OCI-LY7 (cell line): ENCODE results near the gene LRRFIP1. TPM values are rescaled to one million over a fixed set of nuclear protein-coding genes. Genes with fewer than 3 reads are reported as not detected.

Source experiments
- BruUV-seq: library from RNA; stranded (reverse); fragments of 400-500 nt; replicated peaks from 2 replicates; lab custom pipeline; 2021; lab: Mats Ljungman, UMichigan
- CTCF ChIA-PET: fragments of 300-600 bp; sonication (Branson Sonifier 250); formaldehyde crosslinking; loops from one replicate; lab custom pipeline; 2022; ENCODE audit warnings: antibody characterized with exemption; ENCODE audit not compliant: unreplicated experiment; lab: Charles Lee
- POLR2A ChIA-PET: fragments of 300-600 bp; sonication (Branson Sonifier 250); formaldehyde crosslinking; loops from one replicate; lab custom pipeline; 2022; ENCODE audit warnings: antibody characterized with exemption; lab: Charles Lee
- DNase-seq: peaks from one replicate; pipeline ENCODE4 v3.0.0-alpha.2; 2015; ENCODE audit warnings: low spot score
- H2AFZ ChIP-seq: fragments of 200-600 bp; sonication (generic), shearing (Covaris generic); 2 replicates; pipeline ENCODE4 v1.6.1; 2014; ENCODE audit warnings: mild to moderate bottlenecking, antibody characterized with exemption, low read length, moderate library complexity
- H3K27ac ChIP-seq: fragments of 200-600 bp; sonication (generic); 2 replicates; pipeline ENCODE4 v1.5.1; 2014; ENCODE audit warnings: mixed run types, low read depth, mild to moderate bottlenecking, moderate library complexity, low read length, inconsistent platforms; ENCODE audit not compliant: poor library complexity, severe bottlenecking
- H3K36me3 ChIP-seq: fragments of 200-600 bp; sonication (generic); 2 replicates; pipeline ENCODE4 v1.6.1; 2014; ENCODE audit warnings: mild to moderate bottlenecking, antibody characterized with exemption, low read length, moderate library complexity, mixed read lengths; ENCODE audit not compliant: insufficient read depth
- H3K4me1 ChIP-seq: fragments of 200-600 bp; sonication (generic); 2 replicates; pipeline ENCODE4 v1.5.1; 2014; ENCODE audit warnings: mild to moderate bottlenecking, low read length; ENCODE audit not compliant: insufficient read depth, poor library complexity, severe bottlenecking
- H3K4me2 ChIP-seq: fragments of 200-600 bp; sonication (generic); 2 replicates; pipeline ENCODE4 v1.6.1; 2014; ENCODE audit warnings: mild to moderate bottlenecking, low read length
- H3K4me3 ChIP-seq: fragments of 200-600 bp; sonication (generic); 2 replicates; pipeline ENCODE4 v1.5.1; 2014; ENCODE audit warnings: mild to moderate bottlenecking, low read depth, low read length; ENCODE audit not compliant: poor library complexity, severe bottlenecking
- H3K79me2 ChIP-seq: fragments of 200-600 bp; sonication (generic); 2 replicates; pipeline ENCODE4 v1.6.1; 2016; ENCODE audit warnings: low read depth, mild to moderate bottlenecking, low read length, moderate library complexity, mixed read lengths; ENCODE audit not compliant: insufficient read depth
- H3K9me2 ChIP-seq: fragments of 200-600 bp; sonication (generic); 2 replicates; pipeline ENCODE4 v1.6.1; 2016; ENCODE audit warnings: mild to moderate bottlenecking, low read length, mixed read lengths; ENCODE audit not compliant: insufficient read depth
- H3K9me3 ChIP-seq: fragments of 200-600 bp; sonication (generic); 2 replicates; pipeline ENCODE4 v1.6.1; 2014; ENCODE audit warnings: mild to moderate bottlenecking, mixed run types, low read length, mixed read lengths
- H4K20me1 ChIP-seq: fragments of 200-600 bp; sonication (generic); 2 replicates; pipeline ENCODE4 v1.6.1; 2014; ENCODE audit warnings: mild to moderate bottlenecking, antibody characterized with exemption, low read length, moderate library complexity, mixed read lengths; ENCODE audit not compliant: insufficient read depth
- EZH2phosphoT487 ChIP-seq: fragments of 200-600 bp; sonication (generic); IDR thresholded peaks from 2 replicates; pipeline ENCODE4 v1.6.1; 2018; ENCODE audit warnings: low read depth, borderline replicate concordance, mild to moderate bottlenecking, mixed run types, antibody characterized with exemption, low read length, moderate library complexity, mixed read lengths
- intact Hi-C: fragments of 100-400 bp; cut with micrococcal nuclease; formaldehyde crosslinking; loops from one replicate; pipeline ENCODE4 v1.10.0; 2022; ENCODE audit not compliant: unreplicated experiment
- total RNA-seq, 2 experiments: library from RNA; depleted of rRNA in 1 of 2; stranded (reverse); fragments of >200 nt in 1 of 2; shearing (Covaris generic) in 1 of 2; gene quantifications; 2 replicates each; pipeline ENCODE4 v1.2.3, GENCODE V29; 2014 to 2022
- TF ChIP-seq, protein P1 (sequence below): fragments of 200-600 bp; sonication (generic); conservative IDR thresholded peaks from 2 replicates; pipeline ENCODE4 v1.5.1; 2014; ENCODE audit warnings: mild to moderate bottlenecking, antibody characterized with exemption, low read length, moderate library complexity, mixed read lengths

LRRFIP1 gene
- total RNA-seq, 2 experiments from 2014 or later = 95.7 to 216 TPM

DNA sequence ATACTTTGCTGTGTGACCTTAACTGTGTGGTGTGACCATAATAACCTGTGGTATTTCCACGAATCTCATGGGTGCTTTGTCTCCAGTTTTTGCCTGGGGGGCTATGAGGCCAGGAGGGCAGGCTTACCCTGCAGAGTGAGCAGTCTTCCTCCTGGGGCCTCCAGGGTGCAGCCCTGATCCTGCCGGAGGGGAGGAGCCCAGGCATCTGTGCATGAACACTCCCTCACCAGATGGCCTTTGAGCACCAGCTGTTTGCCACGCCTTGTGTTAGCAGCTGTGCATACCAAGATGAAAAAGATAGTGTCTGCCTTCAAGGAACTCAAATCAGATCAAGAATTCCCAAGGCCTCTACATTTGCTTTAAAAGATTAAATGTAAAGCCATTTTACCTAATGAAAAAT lies 96.2 kb downstream of the LRRFIP1 start:
- CTCF ChIA-PET = no interaction called here
- peaks cover 13% of the 10 kb centered on the region for H3K4me1 ChIP-seq
- no peak overlapping the region for H2AFZ ChIP-seq
- intact Hi-C loops = loop anchor here (1.0 kb wide), 1 partner anchor 27 kb away; no protein-coding TSS in a partner anchor
- H3K36me3 ChIP-seq = peaks cover 75% of the 10 kb centered on the region
- no peak overlapping the region for H3K4me3 ChIP-seq
- TF ChIP-seq, protein P1, sequence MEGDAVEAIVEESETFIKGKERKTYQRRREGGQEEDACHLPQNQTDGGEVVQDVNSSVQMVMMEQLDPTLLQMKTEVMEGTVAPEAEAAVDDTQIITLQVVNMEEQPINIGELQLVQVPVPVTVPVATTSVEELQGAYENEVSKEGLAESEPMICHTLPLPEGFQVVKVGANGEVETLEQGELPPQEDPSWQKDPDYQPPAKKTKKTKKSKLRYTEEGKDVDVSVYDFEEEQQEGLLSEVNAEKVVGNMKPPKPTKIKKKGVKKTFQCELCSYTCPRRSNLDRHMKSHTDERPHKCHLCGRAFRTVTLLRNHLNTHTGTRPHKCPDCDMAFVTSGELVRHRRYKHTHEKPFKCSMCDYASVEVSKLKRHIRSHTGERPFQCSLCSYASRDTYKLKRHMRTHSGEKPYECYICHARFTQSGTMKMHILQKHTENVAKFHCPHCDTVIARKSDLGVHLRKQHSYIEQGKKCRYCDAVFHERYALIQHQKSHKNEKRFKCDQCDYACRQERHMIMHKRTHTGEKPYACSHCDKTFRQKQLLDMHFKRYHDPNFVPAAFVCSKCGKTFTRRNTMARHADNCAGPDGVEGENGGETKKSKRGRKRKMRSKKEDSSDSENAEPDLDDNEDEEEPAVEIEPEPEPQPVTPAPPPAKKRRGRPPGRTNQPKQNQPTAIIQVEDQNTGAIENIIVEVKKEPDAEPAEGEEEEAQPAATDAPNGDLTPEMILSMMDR = peak; percentile 22; the same call in 1 of the 2 replicates
- TF ChIP-seq EZH2phosphoT487 = no peak
- peak; percentile 70 for DNase-seq
- no peak overlapping the region for H3K27ac ChIP-seq
- H4K20me1 ChIP-seq = peaks cover 15% of the 10 kb centered on the region
- H3K79me2 ChIP-seq = peaks cover 70% of the 10 kb centered on the region; the same call in 1 of the 2 replicates
- H3K9me2 ChIP-seq = no peaks in the 10 kb centered on the region
- no peaks in the 10 kb centered on the region for H3K9me3 ChIP-seq
- no TSS peak for BruUV-seq
- peak overlapping the region; percentile 35; the same call in 1 of the 2 replicates for H3K4me2 ChIP-seq
- POLR2A ChIA-PET = interaction anchor here (0.7 to 1.8 kb wide), 2 partner anchors 10 to 32 kb away, joined by 3 to 4 read pairs; no protein-coding TSS in a partner anchor

DNA sequence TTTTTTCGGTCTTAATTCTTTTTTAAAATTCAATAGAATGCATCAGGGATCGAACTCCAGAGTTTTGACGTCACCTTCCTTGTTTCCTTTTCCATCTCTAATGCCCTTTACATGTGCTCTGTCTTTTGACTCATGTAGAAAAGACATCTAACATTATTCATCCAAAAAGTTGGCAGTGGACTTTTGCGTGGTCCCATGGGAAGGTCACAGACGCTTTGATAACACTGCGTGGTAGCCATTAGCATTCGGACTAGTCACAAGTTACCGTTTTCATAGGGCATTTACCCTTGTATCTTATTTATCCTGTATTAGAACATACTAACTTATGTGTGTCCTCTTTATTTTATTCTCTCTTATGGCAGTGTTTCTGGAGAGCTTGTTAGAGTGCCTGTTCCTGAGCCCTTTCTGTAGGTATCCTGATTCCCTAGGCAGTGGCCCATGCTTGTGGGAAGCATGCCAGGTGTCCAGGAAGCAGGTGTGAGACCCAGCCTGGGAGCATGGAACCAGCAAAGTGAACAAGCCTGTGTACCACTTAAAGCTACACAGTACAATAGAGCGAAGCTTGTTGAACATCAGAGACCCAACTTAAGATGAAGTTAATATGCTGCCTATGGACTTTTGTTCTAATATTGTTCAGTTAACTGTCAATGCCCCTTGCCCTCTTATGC lies 97.6 kb downstream of the LRRFIP1 start:
- CTCF ChIA-PET = no interaction called here
- no peaks in the 10 kb centered on the region for H3K9me3 ChIP-seq
- peaks cover 77% of the 10 kb centered on the region for H3K36me3 ChIP-seq
- no TSS peak for BruUV-seq
- no peak overlapping the region for H2AFZ ChIP-seq
- H3K4me2 ChIP-seq = no peak overlapping the region
- H3K4me1 ChIP-seq = peaks cover 13% of the 10 kb centered on the region
- H3K27ac ChIP-seq = no peak overlapping the region
- peaks cover 66% of the 10 kb centered on the region; the same call in 1 of the 2 replicates for H3K79me2 ChIP-seq
- H3K9me2 ChIP-seq = no peaks in the 10 kb centered on the region
- intact Hi-C loops = no loop called here
- DNase-seq = no peak
- POLR2A ChIA-PET = interaction anchor here (0.8 to 1.8 kb wide), 3 partner anchors 8 to 18 kb away, joined by 3 to 4 read pairs (median 3); no protein-coding TSS in a partner anchor
- H4K20me1 ChIP-seq = peaks cover 15% of the 10 kb centered on the region
- no peak overlapping the region for H3K4me3 ChIP-seq
- TF ChIP-seq, protein P1 = no peak
- no peak for TF ChIP-seq EZH2phosphoT487

DNA sequence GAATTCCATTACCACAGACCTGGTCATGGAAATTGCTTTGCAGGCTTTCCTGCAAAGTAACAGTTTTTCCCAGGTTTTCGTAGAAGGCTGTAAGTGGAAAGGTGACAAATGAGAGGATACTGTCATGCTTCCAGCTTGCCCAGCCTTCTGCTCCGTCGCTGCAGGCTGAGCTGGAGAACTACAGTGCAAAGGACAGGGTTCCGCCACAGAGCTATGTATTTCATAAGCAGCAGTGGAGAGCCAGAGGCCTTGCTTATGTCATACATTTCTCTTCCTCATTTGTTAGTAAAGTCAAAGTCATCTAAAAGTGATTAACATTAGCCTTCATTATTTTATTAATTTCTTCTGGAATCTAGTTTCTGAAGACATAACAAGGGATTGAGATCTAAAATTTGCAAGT lies 98.3 kb downstream of the LRRFIP1 start:
- CTCF ChIA-PET = no interaction called here
- POLR2A ChIA-PET = interaction anchor here (0.8 to 1.6 kb wide), 2 partner anchors 9 to 19 kb away, joined by 3 read pairs; no protein-coding TSS in a partner anchor
- Histone ChIP-seq H4K20me1 (peaks cover 15% of the 10 kb centered on the region), H3K9me2 (no peaks in the 10 kb centered on the region), H2AFZ (no peak overlapping the region), H3K36me3 (peaks cover 79% of the 10 kb centered on the region), H3K4me2 (no peak overlapping the region), H3K4me1 (peaks cover 13% of the 10 kb centered on the region), H3K79me2 (peaks cover 71% of the 10 kb centered on the region; the same call in 1 of the 2 replicates), H3K9me3 (no peaks in the 10 kb centered on the region), H3K4me3 (no peak overlapping the region), H3K27ac (no peak overlapping the region)
- no peak for DNase-seq
- intact Hi-C loops = no loop called here
- no peak for TF ChIP-seq EZH2phosphoT487
- TF ChIP-seq, protein P1 = no peak
- no TSS peak for BruUV-seq
